ENCODE measurements around the gene LATS2.

Gene LATS2

DNA sequence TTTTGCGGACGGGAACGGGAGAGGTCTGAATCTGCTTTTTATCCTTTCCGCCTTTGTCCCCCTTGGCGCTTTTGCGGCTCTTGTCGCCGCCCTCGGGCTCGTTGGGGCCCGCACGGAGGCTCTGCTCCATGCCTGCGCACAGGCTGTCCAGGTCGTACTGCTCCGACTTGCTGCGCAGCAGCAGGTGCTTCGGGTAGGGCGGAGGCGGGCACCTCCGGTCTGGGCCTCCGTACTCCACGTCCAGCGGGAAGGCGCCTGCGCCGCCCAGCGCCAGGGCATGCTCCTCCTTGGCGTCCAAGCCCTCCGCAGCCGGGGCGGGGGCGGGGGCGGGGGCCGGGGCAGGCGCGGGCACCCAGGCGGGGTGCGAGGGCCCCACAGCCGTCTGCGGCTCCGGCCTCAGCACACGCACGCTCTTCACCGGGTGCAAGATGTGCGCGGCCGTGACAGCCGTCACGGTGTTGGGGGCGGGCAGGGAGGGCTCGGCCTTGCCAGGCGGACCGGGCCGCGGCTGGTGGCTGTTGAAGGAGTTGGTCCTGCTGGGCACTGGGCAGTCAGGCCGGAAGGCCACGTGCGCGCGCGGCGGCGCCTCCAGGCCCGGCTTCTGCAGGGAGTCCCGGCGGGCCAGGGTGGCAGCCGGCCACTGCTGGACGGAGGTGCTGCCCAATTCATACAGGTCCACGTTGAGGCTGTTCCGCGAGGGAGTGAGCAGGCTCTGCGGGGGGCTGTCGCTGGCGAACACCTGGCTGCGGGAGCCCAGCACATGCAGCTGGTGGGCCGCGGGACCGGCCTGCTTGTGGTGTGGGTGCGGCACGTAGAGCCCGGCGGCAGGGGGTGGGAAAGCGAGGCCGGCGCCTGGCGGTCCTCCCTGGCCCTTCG is 73.1 kb downstream of the LATS2 start:
- Mint-ChIP-seq H3K9me3 (ENCODE audit: low read depth) (no peaks in the 10 kb centered on the region), H3K36me3 (peaks cover under 1% of the 10 kb centered on the region), H3K27me3 (no peaks in the 10 kb centered on the region), H3K27ac (no peak overlapping the region), H3K4me1 (ENCODE audit: low read depth) (peaks cover 2% of the 10 kb centered on the region), H3K4me3 (no peak overlapping the region)

GRCh38 chr13:20987599-20987998 is 73.8 kb downstream of the LATS2 start:
- H3K9me3 Mint-ChIP-seq (ENCODE audit: low read depth): no peaks in the 10 kb centered on the region
- no peaks in the 10 kb centered on the region for H3K27me3 Mint-ChIP-seq
- H3K4me3 Mint-ChIP-seq: no peak overlapping the region
- H3K36me3 Mint-ChIP-seq: no peaks in the 10 kb centered on the region
- H3K4me1 Mint-ChIP-seq (ENCODE audit: low read depth): peaks cover 2% of the 10 kb centered on the region
- no peak overlapping the region for H3K27ac Mint-ChIP-seq

DNA sequence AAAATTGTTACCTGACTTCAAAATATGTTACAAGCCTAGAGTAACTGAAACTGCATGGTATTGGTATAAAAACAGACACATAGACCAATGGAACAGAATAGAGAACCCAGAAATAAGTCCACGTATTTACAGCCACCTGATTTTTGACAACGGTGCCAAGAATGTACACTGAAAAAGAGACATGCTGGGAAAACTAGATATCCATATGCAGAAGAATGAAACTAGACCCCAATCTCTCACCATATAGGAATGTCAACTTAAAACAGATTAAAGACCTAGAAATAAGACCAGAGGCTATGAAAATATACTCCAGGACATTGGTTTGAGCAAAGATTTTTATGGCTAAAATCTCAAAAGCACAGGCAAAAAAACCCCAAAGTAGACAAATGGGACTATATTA is 76.5 kb downstream of the LATS2 start:
- no peaks in the 10 kb centered on the region for H3K9me3 Mint-ChIP-seq (ENCODE audit: low read depth)
- H3K27ac Mint-ChIP-seq: no peak overlapping the region
- peaks cover 2% of the 10 kb centered on the region for H3K4me1 Mint-ChIP-seq (ENCODE audit: low read depth)

DNA sequence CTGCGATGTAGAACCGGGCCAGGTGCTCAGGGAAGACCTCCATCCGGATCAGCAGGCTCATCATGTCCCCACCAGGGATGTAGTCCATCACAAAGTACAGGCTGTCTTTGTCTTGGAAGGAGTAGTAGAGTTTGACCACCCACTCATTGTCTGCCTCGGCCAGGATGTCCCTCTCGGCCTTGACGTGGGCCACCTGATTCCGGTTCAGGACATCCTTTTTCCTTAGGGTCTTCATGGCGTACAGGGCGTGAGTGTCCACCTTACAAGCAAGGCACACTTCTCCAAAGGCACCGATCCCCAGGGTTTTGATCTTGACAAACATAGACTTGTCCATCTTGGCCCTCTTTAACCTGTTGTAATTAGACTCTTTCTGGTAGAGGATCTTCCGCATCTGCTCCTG is 78.0 kb downstream of the LATS2 start:
- H3K27me3 Mint-ChIP-seq: no peaks in the 10 kb centered on the region
- no peaks in the 10 kb centered on the region for H3K9me3 Mint-ChIP-seq (ENCODE audit: low read depth)
- no peak overlapping the region for H3K27ac Mint-ChIP-seq
- no peaks in the 10 kb centered on the region for H3K36me3 Mint-ChIP-seq
- peaks cover 2% of the 10 kb centered on the region for H3K4me1 Mint-ChIP-seq (ENCODE audit: low read depth)
- no peak overlapping the region for H3K4me3 Mint-ChIP-seq

More for the DNA sequence above, 76.5 kb downstream of the LATS2 start:
- Mint-ChIP-seq H3K4me3 (no peak overlapping the region), H3K36me3 (no peaks in the 10 kb centered on the region), H3K27me3 (no peaks in the 10 kb centered on the region)

- no peaks in the 10 kb centered on the region for H3K9me3 Mint-ChIP-seq (ENCODE audit: low read depth)
These were observed 79.9 kb downstream of the LATS2 start for GRCh38 chr13:20981370-20982095.

DNA sequence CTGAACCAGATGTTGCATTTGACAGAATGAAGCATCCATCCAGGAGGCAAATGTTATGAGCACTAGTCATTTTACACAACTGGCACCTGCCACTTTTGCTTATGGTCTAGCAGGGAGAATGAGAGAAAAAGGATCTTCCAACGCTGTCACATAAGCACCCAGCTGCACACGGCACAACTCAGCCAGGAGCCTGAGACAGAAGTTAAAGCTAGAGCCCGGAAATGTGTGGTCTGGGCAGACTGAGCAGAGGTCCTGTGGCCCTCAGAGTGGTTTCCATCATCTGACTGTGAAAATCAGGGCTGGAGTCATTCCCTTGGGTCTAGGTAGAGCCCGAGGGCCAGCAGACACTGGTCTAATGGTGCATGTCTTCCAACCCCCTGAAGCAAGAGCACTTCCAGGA is 80.5 kb downstream of the LATS2 start:
- Mint-ChIP-seq H3K27ac (no peak overlapping the region), H3K9me3 (ENCODE audit: low read depth) (no peaks in the 10 kb centered on the region), H3K4me1 (ENCODE audit: low read depth) (no peaks in the 10 kb centered on the region), H3K27me3 (no peaks in the 10 kb centered on the region), H3K36me3 (no peaks in the 10 kb centered on the region), H3K4me3 (no peak overlapping the region)

More at GRCh38 chr13:20981370-20982095, 79.9 kb downstream of the LATS2 start:
- no peak overlapping the region for H3K4me3 Mint-ChIP-seq
- no peak overlapping the region for H3K27ac Mint-ChIP-seq
- no peaks in the 10 kb centered on the region for H3K36me3 Mint-ChIP-seq
- no peaks in the 10 kb centered on the region for H3K27me3 Mint-ChIP-seq
- H3K4me1 Mint-ChIP-seq (ENCODE audit: low read depth): peaks cover 2% of the 10 kb centered on the region

GRCh38 chr13:20980430-20980829 is 81.0 kb downstream of the LATS2 start:
- H3K9me3 Mint-ChIP-seq (ENCODE audit: low read depth): no peaks in the 10 kb centered on the region

GRCh38 chr13:20977394-20977793 is 84.0 kb downstream of the LATS2 start:
- no peak overlapping the region for H3K27ac Mint-ChIP-seq
- H3K9me3 Mint-ChIP-seq (ENCODE audit: low read depth): no peaks in the 10 kb centered on the region
- no peaks in the 10 kb centered on the region for H3K4me1 Mint-ChIP-seq (ENCODE audit: low read depth)
- no peak overlapping the region for H3K4me3 Mint-ChIP-seq
- peaks cover 2% of the 10 kb centered on the region for H3K36me3 Mint-ChIP-seq
- H3K27me3 Mint-ChIP-seq: no peaks in the 10 kb centered on the region

More at GRCh38 chr13:20980430-20980829, 81.0 kb downstream of the LATS2 start:
- H3K36me3 Mint-ChIP-seq: no peaks in the 10 kb centered on the region
- H3K4me3 Mint-ChIP-seq: no peak overlapping the region
- H3K27me3 Mint-ChIP-seq: no peaks in the 10 kb centered on the region
- no peak overlapping the region for H3K27ac Mint-ChIP-seq
- no peaks in the 10 kb centered on the region for H3K4me1 Mint-ChIP-seq (ENCODE audit: low read depth)

- Mint-ChIP-seq H3K27ac (no peak overlapping the region), H3K4me1 (ENCODE audit: low read depth) (no peaks in the 10 kb centered on the region), H3K36me3 (peaks cover 2% of the 10 kb centered on the region), H3K4me3 (no peak overlapping the region), H3K27me3 (no peaks in the 10 kb centered on the region), H3K9me3 (ENCODE audit: low read depth) (no peaks in the 10 kb centered on the region)
These were observed 86.3 kb downstream of the LATS2 start for GRCh38 chr13:20974981-20975585.

DNA sequence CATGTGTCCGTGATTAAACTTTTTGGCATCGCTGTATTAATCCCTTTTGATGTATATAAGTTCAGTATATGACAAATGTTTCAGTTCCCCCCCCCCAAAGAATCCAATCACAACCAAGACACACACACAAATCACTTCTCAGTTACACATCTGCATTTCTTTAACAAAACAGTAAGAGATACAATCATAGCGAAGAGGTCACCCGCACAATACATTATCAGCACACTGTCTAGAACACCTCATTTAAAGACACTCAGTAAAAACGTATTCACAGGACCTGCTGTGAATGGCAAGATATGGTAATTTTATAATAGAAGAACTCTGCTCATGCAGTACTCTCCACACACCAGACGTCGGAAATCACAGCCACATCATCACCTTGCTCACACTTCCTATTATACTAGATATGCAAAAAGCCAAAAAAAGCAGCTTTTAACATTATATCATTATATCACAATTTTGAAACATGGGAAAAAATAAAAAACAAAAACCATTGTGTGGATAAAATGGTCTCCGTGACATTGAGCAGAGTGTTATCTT is 87.4 kb downstream of the LATS2 start:
- Mint-ChIP-seq H3K27me3 (no peaks in the 10 kb centered on the region), H3K4me3 (no peak overlapping the region), H3K9me3 (ENCODE audit: low read depth) (no peaks in the 10 kb centered on the region), H3K27ac (no peak overlapping the region), H3K4me1 (ENCODE audit: low read depth) (peaks cover 2% of the 10 kb centered on the region), H3K36me3 (peaks cover 2% of the 10 kb centered on the region)

- Mint-ChIP-seq H3K4me3 (no peak overlapping the region), H3K27ac (no peak overlapping the region), H3K36me3 (peaks cover 2% of the 10 kb centered on the region), H3K4me1 (ENCODE audit: low read depth) (peaks cover 7% of the 10 kb centered on the region), H3K27me3 (no peaks in the 10 kb centered on the region), H3K9me3 (ENCODE audit: low read depth) (no peaks in the 10 kb centered on the region)
These were observed 88.7 kb downstream of the LATS2 start for GRCh38 chr13:20972731-20973130.

GRCh38 chr13:20969182-20969581 is 92.2 kb downstream of the LATS2 start:
- no peaks in the 10 kb centered on the region for H3K36me3 Mint-ChIP-seq
- H3K27ac Mint-ChIP-seq: no peak overlapping the region
- peaks cover 7% of the 10 kb centered on the region for H3K4me1 Mint-ChIP-seq (ENCODE audit: low read depth)
- no peaks in the 10 kb centered on the region for H3K27me3 Mint-ChIP-seq
- H3K4me3 Mint-ChIP-seq: no peak overlapping the region
- no peaks in the 10 kb centered on the region for H3K9me3 Mint-ChIP-seq (ENCODE audit: low read depth)

DNA sequence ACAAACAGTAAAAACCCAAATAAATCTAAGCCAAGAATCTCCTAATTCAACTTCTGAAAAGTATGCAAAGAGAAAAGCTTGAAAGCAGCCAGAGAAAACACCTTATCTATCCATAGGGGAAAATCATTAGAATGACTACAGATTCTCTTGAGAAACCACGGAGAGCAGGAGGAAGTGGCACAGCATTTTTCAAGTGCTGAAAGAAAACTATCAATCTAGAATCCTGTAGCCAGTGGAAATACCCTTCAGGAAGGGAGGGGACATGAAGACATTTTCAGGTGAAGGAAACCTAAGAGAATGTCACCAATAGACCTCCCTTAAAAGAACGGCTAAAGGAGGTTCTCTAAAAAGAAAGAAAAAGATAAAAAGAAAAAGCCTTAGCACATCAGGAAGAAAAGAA is 92.6 kb downstream of the LATS2 start:
- Mint-ChIP-seq H3K27me3 (no peaks in the 10 kb centered on the region), H3K36me3 (no peaks in the 10 kb centered on the region), H3K9me3 (ENCODE audit: low read depth) (no peaks in the 10 kb centered on the region), H3K4me3 (no peak overlapping the region), H3K27ac (no peak overlapping the region), H3K4me1 (ENCODE audit: low read depth) (peaks cover 7% of the 10 kb centered on the region)

DNA sequence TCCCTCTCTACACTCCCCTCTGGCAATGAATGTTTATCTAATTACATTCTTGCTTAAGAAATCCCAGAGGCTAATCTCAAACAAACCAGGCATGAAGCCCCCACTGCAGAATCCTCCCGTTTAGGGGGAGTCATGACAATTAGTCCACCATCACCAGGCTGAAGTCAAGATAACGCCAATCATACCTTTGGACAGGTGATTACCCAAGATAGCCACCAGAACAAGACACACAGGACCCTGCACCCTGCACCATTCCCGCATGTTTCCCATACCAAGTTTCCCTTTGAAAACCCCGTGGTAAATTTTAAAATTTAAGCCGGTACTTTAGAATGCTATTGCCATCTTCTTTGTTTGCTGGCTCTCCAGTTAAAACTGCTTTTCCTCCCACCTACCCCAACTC is 94.0 kb downstream of the LATS2 start:
- Mint-ChIP-seq H3K4me3 (no peak overlapping the region), H3K4me1 (ENCODE audit: low read depth) (peaks cover 7% of the 10 kb centered on the region), H3K36me3 (no peaks in the 10 kb centered on the region), H3K27me3 (no peaks in the 10 kb centered on the region), H3K9me3 (ENCODE audit: low read depth) (no peaks in the 10 kb centered on the region), H3K27ac (no peak overlapping the region)

- Mint-ChIP-seq H3K36me3 (no peaks in the 10 kb centered on the region), H3K27me3 (no peaks in the 10 kb centered on the region), H3K27ac (no peak overlapping the region), H3K4me3 (no peak overlapping the region), H3K4me1 (ENCODE audit: low read depth) (peaks cover 8% of the 10 kb centered on the region), H3K9me3 (ENCODE audit: low read depth) (no peaks in the 10 kb centered on the region)
These were observed 96.5 kb downstream of the LATS2 start for GRCh38 chr13:20964904-20965303.

All from activated naive CD8-positive, alpha-beta T cell (primary cell).